Eye (tissue), 1 donor: ENCODE data around the gene SLC38A10.
"Not testable (repeated sequence)": the region's sequence is repeated elsewhere in the genome, so short reads cannot be mapped to it uniquely, and the experiment has no call there.

ENCODE experiments used
- DNase-seq: peaks from one replicate; pipeline ENCODE4 v3.0.0-alpha.2; 2015

The SLC38A10 gene

DNA sequence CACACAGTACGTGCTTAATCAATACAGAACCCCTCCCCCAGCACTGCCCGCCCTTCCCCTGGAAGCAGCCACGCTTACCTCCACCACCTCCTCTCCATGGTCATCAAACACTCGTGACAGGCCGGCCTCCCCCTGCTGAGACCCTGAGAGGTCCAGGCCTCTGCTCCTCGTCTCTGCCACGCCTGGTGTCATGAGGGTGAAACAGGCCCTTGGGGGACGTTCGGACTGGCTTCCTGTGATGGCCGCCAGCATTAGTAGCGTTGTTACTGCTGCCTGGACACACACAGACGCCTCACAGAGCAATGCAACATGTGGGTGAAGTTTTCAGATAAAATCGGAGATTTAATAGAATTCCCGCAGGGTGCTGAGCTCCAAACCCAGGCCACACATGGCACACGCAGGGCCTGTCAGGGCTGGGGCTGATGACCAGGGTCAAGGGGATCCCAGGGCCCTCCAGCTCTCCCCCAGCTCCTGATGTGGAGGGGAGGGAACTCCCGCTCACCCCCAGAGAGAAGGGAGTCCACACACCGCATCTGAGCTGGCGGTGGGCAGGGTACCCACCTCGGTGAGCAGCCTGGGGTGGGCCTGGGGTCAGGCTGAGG is 15.9 kb upstream of the SLC38A10 start:
- DNase-seq: peak; percentile 57

DNA sequence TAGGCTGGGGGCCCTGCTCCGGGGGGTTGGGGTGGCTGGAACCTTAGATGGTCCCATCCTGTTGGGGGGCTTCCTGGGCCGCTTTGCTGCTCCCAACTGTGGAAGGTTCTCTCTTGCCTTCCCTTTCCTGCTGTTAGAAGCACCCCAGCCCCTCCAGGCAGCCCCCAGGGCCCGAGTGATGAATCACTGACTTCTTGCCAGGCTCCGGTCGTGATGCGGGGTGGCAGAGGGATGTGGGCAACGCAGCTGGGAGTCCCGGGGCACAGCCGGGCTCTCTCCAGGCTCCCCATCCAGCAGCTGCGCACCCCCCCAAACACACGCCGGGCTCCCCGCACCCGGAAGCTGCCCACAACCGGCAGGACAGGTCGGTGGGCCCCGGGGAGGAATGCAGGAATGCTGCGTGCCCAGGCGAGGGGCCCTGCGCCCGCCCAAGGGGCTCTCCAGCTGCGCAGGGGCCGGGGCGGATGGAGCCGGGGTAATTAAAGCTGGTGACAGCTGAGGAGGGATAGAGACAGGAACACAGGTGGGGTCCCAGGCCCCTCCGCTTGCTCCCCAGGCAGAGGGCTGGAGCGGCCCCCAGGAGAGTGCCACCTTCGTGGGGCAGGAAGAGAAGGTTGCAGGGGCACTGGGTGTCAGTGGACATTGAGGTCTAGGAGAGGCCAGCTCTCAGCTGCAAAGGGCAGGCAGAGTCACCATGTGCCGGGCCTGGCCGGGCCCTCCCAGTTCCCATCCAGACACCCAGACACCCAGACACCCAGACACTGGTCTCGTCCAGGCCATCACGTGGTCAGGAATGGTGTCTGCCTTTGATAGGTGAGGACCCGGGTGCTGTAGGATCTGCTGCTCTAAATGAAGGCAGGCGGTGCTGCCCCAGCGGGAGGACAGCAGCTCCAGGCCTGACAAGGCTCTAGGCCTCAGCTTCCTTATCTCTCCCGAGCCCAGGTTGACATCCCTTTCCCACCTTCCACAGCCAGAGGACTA is 15.0 kb upstream of the SLC38A10 start:
- peak; percentile 60 for DNase-seq

DNA sequence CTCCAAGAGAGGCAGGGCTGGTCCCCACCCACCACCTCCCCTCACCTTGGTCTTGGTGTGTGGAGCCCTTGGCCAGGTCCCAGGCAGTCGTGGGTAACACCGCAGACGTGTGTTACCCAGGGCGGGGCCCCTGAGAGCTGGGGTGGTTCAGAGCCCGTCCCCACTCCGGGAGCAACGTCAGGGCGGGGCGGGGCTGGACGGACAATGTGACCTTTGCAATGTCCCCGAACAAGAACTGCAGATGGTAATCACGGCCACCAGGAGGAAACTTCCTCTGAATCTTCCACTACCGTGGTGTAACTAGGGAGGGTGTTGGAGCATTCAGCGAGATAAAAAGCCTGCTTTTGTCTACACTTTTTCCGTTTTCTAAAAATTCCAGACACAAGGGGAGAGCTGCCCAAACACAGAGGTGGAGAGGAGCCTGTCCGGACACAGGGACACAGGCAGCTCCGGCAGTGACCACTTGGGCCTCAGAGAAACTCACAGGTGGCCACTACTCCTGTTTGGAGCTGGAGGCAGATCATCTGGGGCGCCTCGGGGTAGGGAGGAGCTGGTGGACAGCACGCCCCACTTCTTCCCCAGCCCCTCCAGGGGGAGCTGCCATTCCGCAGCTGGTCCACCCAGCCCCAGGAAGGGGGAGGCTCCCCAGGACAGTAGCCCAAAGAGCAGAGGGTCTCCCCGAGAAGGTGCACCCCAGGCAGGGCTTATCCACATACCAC is 14.2 kb upstream of the SLC38A10 start:
- peak; percentile 81 for DNase-seq

DNA sequence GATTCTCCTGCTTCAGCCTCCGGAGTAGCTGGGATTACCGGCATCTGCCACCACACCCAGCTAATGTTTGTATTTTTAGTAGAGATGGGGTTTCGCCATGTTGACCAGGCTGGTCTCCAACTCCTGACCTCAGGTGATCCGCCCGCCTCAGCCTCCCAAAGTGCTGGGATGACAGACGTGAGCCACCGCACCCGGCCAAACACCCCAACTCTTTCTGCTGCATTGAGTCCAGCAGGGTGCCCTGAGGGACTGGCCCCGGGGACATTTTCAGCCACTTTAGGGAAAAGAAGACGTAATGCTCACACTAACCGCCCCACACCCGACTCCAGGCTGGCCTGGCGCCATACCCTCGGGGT is 13.7 kb upstream of the SLC38A10 start:
- not testable (repeated sequence) for DNase-seq

DNA sequence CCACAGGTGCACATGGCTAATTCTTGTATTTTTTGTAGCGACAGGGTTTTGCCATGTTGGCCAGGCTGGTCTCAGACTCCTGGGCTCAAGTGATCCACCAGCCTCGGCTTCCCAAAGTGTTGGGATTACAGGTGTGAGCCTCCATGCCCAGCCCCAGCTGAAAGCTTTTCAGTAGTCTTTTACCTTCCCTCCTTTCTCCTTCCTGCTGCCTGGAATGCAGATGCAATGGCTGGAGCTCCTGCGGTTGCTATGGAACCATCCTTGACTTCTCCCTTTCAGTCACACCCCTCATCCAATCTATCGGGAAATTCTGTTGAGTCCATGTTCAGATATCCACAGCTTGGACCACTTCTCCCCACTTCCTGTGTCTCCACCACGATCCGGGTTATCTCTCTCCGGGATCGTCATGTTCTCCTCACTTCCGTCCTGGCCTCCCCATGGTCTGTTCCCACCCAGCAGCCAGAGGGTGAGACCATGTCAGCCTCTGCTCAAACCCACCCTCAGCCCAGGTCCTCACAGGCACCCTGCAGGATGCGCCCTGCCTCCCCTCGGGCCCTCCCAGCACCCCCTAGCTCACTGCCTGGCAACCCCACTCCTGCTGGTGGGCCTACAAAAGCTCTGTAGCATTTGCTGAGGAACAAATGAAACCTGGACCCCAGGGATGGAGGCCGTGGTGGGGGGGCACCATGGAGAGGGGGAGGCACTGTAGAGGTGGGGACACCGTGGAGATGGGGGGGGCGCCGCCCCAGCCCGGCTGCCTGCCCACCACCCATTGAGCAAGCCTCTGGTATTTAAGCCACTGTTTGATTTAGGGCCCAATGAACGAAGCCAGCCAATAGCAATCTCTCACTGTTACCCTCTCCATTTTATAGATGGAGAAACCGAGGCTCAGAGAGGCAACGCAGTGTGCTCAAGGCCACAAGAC is 12.8 kb upstream of the SLC38A10 start:
- no peak for DNase-seq

DNA sequence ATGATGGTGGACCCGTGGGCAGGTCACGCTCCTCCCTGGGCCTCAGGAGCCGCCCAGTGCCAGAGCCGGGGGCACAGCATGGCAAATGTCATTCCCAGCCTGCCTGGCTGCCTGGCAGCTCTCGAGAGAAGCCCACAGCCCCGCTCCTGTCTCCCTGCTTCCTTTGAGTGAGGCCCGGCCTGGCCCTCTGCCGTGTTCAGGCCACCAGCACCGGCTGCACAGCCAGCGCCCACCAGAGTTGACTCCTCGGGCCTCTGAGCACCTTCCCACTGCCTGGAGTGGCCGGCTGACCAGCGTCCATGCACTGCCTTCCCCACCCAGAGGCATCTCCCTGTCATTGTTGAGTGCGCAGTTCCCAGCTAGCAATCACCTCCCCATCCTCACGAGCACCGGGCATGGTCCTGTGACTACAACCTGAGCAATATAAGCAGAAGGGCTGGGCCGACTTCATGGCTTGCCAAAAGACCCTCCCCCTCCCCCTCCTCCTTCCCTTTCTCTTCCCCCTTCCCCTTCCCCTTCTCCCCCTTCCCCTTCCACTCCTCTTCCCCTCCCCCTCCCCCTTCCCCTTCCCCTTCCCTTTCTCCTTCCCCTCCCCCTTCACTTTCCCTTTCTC is 11.9 kb upstream of the SLC38A10 start:
- DNase-seq: no peak

DNA sequence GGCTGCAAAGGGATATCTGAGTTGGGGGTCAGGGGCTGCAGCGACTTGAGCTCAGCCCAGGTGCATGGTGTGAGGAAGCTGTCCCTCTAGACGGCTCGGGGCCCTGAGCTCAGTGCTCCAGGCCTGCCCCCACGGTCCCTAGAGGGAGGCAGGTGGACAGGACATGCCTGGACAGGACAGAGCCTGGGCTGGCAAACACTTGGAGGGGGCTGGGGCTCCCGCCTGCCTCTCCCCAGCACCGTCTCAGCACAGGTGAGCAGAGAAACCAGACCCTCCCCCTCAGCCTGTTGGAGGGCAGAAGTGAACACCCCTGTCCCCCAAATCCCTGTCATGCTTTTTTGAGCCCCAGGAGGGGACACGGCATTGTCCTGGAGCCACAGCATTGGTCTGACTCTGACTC is 11.4 kb upstream of the SLC38A10 start:
- no peak for DNase-seq

DNA sequence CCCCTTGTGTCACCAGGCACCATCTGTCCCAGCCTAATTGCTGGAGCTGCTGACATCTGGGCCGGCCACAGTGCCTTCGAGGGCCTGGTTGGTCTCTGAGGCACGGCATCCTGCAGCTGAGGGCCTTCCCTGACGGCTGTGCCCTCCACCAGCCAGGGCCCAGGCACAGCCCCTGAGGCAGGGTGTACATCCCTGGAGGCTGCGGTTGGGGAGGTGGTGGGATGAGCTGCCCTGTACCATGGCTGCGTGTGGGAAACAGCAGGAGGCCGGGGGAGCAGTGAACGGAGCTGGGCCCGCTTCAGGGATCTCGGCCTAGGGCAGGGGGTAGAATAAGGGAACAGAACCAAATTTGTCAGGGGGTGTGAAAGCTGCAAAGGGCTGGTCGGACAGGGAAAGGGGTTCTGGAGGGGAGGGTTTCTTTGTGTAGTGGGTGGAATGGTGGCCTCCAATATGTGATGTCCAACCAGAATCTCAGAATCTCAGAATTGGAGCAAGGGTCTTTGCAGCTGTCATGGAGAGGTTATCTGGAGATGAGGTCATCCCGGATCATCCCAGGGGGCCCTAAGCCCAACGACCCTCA is 10.0 kb upstream of the SLC38A10 start:
- DNase-seq: peak; percentile 38

DNA sequence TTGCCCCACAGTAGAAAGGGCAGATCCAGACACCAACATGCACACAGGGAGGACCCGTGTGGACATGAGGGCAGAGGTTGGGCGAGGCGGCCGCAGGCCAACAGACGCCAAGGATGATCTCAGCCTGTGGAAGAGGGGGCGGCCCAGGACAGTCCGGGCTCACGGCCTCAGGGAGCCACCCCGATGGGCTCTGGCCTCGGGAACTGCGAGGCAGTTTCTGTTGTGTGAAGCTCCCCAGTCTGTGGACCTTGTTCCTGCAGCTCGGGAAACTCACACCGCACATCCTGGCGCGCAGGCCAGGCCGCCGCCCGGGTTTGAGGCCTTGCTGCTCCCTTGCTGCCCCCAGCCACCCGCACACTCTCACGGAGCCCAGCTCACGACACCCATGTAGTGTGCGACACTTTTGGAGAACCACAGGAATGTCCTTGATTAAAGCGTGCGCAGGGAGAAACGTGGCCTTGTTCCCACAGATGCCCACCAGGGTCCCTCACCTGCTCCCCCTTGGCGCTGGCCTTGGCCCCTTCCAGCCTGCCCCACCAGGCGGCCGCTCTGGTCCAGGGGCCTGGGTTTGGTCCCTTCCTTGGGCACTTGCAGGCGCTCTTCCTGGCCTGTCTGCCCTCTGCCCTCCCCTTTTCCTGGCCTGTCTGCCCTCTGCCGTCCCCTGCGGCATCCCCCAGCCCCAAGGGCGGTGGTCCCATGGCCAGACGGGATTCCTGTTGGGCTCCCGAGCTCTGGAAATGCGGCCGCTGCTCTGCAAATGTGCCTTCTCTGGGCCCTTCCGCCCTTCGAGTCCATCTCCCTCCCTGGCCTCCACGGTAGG is 9.3 kb upstream of the SLC38A10 start:
- no peak for DNase-seq

DNA sequence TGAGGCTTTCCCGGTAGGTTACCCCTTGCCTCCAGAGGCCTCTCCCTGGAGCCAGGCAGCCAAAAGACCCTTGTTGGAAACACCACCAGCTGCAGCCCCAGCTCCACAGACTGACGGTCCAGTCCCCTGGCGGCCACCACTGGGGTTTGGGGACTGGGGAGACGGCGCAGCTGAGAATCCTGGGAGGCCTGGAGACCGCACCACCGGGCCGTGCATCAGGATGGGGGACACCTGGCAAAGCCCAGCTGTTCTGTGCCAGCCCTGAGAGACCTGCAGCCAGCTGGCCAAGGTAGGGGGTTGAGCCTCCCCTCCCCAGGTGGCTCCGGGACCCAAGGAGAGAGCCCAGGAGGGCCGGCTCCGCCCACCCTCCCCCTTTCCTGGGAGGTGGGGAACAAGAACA is 8.3 kb upstream of the SLC38A10 start:
- no peak for DNase-seq

DNA sequence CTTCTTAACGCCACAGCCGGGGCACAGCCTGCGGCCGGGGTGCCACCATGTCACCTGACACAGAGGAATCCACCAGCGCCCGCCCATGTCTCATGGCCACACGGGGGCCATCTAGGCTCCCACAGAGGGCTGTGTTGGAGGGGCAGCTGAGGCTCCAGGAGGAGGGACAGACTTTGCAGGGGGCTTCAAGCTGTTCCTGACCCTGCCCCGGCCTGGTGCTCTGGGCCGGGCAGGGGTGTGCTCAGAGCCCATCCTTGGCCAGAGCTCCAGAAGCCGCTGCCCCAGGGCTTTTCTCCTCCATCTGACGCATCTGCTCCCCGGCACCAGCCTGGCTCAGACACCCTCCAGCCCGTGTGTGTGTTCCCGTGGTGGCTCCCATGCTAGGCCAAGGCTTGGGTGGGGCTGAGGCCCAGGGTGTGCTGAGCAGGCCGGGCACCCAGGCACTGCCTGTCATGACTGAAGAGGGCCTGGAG is 7.8 kb upstream of the SLC38A10 start:
- peak; percentile 52 for DNase-seq

DNA sequence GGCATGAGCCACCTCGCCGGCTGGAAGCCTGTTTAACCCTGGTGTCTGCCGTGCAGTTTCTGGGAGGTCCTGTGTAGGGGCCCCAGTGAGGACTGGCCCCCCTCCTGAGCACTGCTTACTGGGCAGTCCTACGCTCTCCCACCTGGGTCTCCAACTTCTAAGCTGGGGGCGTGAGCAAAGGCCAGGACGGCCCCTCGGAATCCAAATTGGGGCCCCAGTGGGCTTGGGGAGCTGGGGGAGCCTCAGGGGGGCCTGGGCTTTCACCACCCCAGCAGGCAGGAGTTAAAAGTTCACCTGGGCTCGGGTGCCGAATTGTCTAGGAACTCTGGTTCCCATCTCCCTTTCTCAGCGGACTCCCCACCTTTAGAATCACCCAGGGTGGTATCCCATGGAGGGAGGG is 7.2 kb upstream of the SLC38A10 start:
- no peak for DNase-seq

DNA sequence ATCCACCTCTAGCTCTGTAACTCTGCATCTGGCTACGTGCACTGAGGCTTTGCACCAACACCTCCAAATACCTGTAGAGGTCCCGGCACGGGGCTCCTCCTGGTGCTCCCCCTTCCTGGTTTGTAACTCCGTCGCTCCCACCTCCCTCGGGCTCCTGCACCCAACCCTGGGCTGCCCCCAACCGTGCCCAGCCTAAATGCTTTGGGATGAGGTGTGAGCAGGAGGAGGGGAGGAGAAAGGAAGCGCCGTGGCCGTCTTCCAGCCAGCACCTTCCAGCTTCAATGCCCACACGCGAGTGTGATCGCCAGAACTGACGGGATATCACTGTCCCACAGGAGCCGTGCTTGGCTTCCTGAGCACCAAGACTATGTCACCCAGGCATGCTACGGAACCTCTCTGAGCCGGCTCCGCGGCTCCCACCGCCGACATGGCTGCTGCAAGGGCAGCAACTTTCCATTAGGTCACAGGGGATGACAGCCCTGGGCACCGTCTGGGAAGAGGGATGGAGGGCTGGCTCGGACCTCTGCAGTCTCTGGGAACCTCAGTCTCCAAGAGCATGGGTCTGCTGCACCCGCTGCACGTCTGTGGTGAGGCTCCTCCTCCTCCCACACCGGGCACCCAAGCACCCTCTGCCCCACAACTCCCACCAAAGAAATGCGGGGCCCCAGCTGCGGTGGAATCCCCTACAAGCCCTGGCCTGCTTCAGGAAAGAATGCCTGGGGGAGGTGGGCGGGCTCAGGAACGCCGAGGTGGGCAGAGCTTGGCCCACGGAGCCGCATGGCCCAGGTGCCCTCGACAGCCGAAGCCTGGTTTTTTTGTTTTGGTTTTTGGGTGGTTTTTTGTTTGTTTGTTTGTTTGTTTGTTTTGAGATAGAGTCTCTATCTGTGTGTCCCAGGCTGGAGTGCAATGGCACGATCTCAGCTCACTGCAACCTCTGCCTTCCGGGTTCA is 6.4 kb upstream of the SLC38A10 start:
- no peak for DNase-seq

DNA sequence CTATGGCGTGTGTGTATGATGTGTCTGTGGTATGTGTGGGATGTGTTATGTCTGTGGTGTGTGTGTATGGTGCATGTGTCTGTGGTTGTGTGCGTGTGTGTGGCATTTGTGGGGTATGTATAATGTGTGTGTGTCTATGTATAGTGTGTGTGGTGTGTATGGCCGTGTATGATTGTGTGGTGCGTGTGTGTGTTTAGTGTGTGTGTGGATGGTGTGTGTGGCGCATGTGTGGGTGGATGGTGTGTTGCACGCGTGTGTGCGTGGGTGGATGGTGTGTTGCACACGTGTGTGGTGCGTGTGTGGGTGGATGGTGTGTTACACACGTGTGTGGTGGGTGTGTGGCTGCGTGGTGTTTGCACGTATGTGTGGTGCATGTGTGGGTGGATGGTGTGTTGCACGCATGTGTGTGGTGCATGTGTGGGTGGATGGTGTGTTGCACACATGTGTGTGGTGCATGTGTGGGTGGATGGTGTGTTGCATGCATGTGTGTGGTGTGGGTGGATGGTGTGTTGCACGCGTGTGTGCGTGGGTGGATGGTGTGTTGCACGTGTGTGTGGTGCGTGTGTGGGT is 5.6 kb upstream of the SLC38A10 start:
- DNase-seq: no peak

DNA sequence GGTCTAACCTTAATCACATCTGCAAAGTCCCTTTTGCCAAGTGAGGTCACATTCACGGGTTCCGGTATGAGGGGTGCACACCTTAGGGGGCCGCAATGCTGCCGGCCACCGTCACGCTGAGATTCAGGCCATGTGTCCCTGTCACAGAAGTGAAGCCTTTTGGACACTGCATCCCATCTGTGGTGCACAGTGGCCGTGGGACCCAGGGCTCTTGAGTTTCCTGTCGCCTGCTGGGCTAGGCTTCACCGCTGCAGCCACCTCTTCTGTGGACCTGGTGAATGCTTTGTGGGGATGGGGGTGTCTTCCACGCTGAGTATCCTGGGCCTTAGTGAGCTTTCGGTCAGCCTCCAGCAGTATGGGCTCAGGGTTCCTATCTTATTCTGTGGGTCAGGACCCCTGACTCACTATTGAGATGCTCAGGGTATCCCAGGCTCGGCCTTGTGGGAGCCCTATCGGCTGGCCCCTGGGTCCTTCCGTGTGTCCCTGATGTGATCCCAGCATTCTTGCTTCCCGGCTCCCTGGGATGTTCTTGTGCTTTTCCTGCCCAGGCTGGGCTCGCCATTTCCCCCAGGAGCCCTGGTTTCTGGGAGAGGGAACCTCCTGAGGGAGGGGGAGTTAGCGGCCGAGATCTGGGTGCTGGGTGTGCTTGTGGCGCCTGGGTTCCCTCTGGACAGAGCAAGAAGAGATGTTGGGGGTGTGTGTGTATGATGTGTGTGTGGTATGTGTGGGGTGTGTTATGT is 4.9 kb upstream of the SLC38A10 start:
- no peak for DNase-seq

DNA sequence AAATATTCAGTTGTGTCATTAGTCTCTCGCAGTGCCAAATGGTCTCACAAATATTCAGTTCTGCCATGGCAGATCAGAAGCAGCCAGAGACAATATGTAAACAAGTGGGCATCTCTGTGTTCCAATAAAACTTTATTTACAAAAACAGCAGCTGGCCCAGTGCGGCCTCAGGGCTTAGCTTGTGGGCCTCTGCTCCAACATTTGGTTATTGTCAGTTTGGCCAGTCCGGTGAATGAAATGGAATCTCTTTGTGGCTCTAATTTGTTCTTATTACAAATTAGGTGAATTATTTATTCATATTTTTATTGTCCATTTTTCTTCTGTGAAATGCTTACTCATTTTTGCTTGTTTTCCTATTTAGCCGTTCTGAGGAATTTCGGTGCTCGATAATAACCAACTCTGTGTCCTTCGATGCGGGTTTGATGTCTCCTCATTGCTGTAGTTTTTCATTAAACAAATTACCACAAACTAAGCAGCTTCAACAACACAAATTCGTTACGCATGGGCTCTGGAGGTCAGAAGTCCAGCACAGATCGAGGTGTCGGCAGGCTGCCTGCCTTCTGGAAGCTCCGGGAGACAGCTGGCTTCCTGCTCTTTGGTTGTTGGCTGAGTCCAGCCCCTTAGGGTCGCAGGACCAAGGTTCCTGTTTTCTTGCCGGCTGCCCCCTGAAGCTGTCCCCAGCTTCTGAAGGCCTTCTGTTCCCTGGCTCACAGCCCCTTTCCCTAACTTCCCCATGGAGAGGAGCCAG is 4.1 kb upstream of the SLC38A10 start:
- no peak for DNase-seq

DNA sequence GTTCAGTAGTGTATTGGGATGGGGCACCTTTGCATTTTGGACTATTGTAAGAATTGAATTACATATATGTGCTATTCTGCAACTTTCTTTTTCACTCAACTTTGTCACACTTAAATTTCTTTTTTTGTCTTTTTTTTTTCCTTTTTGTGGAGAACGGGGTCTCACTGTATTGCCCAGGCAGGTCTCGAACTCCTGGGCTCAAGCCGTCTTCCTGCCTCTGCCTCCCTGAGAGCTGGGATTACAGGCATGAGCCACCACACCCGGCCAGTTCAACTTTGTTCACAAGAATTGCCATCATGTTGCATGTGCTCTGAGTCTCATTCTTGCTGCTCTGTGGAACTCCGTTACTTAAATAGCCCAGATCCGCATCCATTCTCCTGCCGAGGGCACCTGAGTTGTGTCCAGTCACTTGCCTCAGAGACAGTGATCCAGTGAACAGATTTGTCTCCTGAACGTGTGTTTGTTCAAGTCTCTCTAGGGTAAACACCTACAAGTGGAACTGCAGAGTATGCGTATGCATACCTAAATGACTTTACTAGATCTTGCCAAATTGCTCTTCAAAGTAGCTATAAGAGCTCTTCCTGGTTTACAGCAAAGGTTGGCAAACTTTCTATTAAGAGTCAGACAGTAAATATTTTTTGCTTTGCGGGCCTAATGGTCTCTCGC is 3.4 kb upstream of the SLC38A10 start:
- DNase-seq: no peak
